HG02852 (cell line): Measurements from ENCODE around the gene CAT.
A peak's percentile ranks its signal among the peaks of the same experiment; 100 is the strongest.

Experiments used
- ATAC-seq: cut with Tn5 transposase; IDR thresholded peaks from one replicate; pipeline ENCODE4 v1.9.1; 2021; ENCODE audit warnings: mild to moderate bottlenecking, moderate library complexity; ENCODE audit not compliant: unreplicated experiment

The CAT gene

GRCh38 chr11:34438529-34439507 is at the start of gene CAT:
CAT (plus strand) TSS chr11:34438934; CDS start chr11:34439014, 80 bp downstream.
- ATAC-seq = peak; percentile 97

- no peak for ATAC-seq
Measured at GRCh38 chr11:34394771-34395300, 43.9 kb upstream of the CAT start.

- no peak for ATAC-seq
Measured at GRCh38 chr11:34395916-34396550, 42.7 kb upstream of the CAT start.

DNA sequence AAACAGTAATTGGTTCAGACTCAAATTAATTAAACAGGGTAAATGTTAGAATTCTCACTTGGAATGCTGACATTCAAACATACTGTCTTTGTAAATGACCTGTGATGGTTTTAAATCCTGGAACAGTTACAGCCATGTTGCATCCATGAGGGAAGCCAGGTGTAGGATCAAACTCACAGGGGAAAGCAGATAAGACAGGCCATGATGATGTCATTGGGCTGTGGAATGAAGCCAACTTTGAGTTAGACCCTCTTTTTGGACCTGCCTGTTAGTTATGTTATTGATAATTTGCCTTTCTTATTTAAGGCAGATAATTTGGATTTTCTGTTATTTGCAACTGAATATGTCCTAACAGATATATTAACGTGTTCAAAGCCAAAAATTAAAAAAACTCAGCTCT is 41.6 kb upstream of the CAT start:
- no peak for ATAC-seq

DNA sequence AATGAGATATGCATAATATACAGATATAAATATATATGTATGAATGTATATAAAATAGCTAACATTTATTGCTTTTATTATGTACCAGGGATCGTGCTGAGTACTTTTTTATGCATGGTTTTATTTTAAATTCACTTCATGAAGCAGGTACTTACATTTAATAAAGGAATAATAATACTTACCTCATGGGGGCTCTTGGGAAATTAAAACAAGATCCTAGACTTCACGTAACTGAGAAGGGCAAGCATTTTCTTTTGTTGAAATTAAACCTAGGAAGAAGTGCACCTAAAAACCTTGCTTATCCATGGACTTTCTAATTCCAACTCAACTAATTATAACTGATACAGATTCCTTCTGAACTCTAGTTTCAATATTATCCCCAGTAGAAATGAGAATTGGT is 40.9 kb upstream of the CAT start:
- no peak for ATAC-seq

DNA sequence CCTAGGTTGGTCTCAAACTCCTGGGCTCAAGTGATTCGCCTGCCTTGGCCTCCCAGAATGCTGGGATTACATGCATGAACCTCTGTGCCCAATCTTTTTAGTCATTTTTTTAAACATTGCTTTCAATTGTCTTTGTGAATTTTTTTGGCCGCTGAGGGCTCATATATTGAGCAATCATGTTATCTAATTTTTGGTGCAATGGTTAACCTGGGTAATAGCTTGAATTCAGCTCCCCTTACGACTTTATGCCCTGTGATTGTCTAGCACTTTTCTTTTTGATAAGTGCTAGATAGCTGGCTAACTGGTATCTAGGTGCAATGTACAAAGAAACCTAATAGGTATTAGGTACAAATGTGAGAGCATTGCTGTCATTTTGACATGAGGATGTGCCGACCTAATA is 35.3 kb upstream of the CAT start:
- no peak for ATAC-seq

DNA sequence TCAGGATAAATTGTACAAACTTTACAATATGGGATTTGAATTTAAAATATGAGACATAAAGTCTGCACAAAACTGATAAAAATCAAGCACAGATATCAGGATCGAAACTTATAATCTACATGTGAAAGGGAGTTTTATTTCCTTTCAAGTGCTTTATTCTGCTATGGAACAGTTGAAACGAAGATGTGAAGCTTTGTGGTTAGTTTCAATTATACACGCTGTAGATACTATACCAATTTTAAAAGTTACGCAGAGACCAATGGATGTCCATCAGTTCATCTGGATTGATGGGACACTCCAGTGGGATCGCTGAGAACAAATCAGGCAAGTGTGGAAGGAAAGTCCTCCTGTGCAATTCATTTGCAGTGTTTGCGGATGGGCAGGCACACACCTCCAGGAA is 34.5 kb upstream of the CAT start:
- ATAC-seq = no peak

- ATAC-seq = no peak
Measured at GRCh38 chr11:34405079-34405858, 33.5 kb upstream of the CAT start.

DNA sequence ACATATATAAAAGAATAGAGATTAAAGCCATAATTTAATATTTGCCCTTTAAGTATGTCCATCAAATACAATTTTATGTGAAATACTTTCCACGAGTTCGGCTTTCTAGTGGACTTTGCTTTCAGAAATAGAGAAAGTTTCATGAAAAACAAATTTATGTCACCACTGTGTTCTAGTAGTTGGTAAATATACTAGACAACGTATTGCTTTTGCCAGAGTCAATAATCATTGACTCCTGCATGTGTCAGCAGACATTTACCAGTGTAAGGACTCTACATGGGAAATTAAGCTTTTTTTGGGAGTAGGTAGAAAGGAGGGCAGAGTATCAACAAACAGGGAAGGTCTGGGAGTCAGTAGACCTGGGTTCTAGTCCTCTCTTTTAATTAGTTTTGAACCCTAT is 32.3 kb upstream of the CAT start:
- no peak for ATAC-seq

GRCh38 chr11:34407121-34407813 is 31.5 kb upstream of the CAT start:
- no peak for ATAC-seq

DNA sequence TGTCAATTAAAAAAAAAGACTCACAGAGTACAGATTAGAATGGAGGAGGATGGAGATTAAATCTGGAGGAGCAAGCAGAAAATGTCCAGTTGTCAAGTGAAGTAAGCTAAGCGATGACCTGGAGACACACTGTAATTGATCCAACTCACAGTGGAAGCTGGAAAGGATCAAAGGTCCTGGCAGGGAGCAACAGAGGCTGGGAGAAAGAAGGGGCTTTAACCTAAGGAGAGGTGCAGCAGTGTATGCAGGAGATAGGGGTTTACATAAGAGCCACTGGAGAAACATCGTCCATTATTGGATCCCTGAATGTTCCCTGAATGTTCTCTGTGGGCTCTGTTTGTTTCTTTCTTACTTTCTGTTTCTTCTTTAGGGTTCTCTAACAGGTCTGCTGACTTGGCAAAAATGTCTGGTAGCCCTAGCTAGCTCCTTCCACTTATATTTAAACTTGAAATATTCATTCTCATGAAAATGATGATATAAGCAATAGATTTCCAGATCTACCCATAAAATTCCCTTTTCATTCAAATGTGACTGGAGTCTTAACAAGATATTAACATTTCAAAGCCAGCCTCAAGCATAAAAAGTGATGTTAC is 30.1 kb upstream of the CAT start:
- ATAC-seq = no peak

- no peak for ATAC-seq
Measured at GRCh38 chr11:34411111-34411510, 27.6 kb upstream of the CAT start.

DNA sequence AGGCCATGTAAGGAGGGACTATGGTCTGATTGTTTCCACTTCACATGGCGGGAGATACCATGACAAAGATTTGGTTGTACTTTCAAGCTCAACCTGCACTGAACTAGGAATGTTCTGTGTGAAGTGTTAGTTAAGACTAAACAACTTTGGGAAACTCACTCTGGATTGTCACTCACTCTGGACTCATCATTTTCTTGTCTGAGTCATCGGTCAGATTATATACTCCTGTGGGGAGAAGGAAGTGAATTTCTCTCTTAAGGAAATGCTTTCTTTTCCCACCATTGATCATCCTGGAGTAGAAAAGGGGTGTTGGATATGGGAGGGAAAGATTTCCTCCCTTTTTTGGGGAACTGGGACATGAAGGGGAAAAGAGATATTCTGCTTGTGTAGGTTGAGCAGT is 26.9 kb upstream of the CAT start:
- no peak for ATAC-seq

DNA sequence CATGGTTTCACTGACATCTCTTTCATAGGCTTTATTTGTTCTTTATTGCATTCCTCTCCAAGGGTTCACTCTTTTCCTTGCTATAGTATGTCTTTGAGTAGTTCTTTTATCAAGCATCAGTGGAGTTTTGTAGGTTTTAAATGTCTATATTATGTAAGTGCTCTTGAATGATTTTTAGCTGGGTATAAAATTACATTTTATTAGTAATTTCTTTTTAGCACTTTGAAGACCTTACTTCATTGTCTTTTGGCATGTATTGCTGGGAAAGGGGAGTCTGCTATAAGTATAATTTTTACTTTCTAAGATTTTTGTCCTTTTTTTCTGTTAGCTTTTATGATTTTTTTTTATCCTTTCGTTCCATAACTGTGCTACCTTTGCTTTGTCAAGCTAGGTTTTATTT is 25.5 kb upstream of the CAT start:
- ATAC-seq = no peak

GRCh38 chr11:34415538-34415937 is 23.2 kb upstream of the CAT start:
- ATAC-seq = no peak

DNA sequence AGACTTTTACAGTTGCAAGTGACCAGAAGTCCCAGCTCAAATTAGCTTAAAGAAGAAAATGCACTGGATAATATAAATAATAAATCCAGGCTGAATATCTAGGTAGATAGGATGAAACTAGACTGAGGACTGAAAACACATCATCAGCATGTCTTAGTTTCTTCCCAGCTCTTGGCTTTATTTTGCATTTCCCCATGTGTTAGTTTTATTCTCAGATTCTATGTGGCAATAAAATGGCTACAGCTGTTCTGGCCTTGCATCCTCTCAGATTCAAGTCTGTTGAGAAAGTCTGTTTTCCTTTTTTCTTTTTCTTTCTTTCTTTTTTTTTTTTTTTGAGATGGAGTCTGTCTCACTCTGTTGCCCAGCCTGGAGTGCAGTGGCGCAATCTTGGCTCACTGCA is 22.6 kb upstream of the CAT start:
- ATAC-seq = no peak

GRCh38 chr11:34416766-34417165 is 22.0 kb upstream of the CAT start:
- ATAC-seq = no peak

DNA sequence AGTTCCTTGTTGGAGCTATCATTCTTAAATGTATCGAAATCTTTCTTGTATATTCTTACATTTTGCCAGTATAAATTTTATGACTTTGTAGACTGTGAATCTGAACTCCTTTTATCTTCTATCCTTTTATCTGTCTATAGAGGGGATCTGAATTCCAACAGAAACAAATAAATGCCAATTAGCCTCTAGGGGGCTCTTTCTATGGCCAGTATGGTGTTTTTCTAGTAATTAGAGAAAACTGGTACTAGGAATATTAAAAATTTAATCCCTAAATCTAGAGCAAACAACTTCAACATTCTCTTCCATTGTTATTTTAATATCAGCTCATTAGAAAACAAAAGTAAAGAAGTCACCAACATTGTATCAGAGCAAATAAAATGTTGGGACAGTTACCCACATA is 21.5 kb upstream of the CAT start:
- ATAC-seq = no peak

DNA sequence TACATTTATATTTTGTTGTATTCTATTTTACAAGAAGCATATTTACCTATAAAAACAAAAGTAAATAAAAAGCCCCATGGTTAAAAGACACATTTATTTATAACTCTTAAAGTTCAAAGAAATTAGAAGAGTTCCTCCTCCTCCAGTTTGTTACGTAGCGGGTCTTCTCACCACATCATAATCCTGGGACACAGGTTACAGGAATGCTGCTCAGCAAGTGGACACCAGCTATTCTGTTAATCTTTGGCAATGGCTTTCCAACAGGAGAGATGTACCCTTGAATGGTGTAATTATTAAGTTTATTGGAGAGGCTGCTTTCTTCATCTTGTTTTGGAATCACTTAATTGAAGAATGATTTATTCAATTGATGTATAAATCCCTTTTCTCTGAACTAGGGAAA is 19.6 kb upstream of the CAT start:
- ATAC-seq = no peak

- no peak for ATAC-seq
Measured at GRCh38 chr11:34423300-34423699, 15.4 kb upstream of the CAT start.
